Measurements from ENCODE around the gene PARP11.

Gene PARP11

GRCh38 chr12:3770891-3771290 is 102.3 kb downstream of the PARP11 start:
- DNase-seq (ENCODE audit: low read depth), result peak; percentile 86

- no peak for DNase-seq (ENCODE audit: low read depth)
Measured at GRCh38 chr12:3768911-3769447, 104.2 kb downstream of the PARP11 start.

- DNase-seq (ENCODE audit: low read depth), result no peak
Measured at GRCh38 chr12:3761116-3761735, 112.0 kb downstream of the PARP11 start.

- no peak for DNase-seq (ENCODE audit: low read depth)
Measured at GRCh38 chr12:3759878-3760277, 113.3 kb downstream of the PARP11 start.

Measured in fibroblast of gingiva (primary cell).